Panc1 (cell line): ENCODE results near the gene ANKRD13D.

Experiments used
- SIN3A ChIP-seq: IDR thresholded peaks from 2 replicates; pipeline ENCODE4 v1.6.1; 2012; ENCODE audit warnings: low read depth, mild to moderate bottlenecking, low read length, moderate library complexity, borderline replicate concordance; ENCODE audit not compliant: insufficient read depth
- TF ChIP-seq, protein P1 (sequence below): fragments of 450-650 bp; IDR thresholded peaks from 2 replicates; pipeline ENCODE4 v1.5.1; 2017; ENCODE audit warnings: mild to moderate bottlenecking
- TF ChIP-seq, protein P2 (sequence below), 2 experiments: IDR thresholded peaks; 2 replicates each; pipeline ENCODE4 v1.6.1; 2011 to 2012; ENCODE audit warnings: low read depth in 2 of 2, control low read depth in 1 of 2, low read length in 1 of 2, mild to moderate bottlenecking in 1 of 2, moderate library complexity in 1 of 2; ENCODE audit not compliant: insufficient read depth in 1 of 2

DNA sequence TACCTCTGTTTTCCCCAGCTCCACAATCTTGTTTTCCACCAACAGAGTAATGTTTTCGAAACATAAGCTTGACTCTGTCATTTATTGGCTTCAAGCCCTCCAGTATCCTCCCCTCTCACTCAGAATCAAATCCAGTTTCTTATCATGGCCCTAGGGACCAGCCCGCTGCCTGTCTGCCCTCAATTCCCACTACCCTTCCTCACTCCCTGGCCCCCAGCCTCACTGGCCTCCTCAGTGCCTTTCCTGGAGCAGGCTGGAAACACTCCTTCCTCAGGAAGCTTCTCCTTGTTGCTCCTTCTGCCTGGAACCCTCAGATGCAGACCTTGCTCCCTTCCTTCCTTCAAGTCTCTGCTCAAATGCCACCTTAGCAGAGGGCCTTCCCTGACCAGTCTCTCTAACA is 60.4 kb downstream of the ANKRD13D start:
- TF ChIP-seq, protein P1, sequence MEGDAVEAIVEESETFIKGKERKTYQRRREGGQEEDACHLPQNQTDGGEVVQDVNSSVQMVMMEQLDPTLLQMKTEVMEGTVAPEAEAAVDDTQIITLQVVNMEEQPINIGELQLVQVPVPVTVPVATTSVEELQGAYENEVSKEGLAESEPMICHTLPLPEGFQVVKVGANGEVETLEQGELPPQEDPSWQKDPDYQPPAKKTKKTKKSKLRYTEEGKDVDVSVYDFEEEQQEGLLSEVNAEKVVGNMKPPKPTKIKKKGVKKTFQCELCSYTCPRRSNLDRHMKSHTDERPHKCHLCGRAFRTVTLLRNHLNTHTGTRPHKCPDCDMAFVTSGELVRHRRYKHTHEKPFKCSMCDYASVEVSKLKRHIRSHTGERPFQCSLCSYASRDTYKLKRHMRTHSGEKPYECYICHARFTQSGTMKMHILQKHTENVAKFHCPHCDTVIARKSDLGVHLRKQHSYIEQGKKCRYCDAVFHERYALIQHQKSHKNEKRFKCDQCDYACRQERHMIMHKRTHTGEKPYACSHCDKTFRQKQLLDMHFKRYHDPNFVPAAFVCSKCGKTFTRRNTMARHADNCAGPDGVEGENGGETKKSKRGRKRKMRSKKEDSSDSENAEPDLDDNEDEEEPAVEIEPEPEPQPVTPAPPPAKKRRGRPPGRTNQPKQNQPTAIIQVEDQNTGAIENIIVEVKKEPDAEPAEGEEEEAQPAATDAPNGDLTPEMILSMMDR, result no peak
- TF ChIP-seq SIN3A, result no peak
- TF ChIP-seq, protein P2, sequence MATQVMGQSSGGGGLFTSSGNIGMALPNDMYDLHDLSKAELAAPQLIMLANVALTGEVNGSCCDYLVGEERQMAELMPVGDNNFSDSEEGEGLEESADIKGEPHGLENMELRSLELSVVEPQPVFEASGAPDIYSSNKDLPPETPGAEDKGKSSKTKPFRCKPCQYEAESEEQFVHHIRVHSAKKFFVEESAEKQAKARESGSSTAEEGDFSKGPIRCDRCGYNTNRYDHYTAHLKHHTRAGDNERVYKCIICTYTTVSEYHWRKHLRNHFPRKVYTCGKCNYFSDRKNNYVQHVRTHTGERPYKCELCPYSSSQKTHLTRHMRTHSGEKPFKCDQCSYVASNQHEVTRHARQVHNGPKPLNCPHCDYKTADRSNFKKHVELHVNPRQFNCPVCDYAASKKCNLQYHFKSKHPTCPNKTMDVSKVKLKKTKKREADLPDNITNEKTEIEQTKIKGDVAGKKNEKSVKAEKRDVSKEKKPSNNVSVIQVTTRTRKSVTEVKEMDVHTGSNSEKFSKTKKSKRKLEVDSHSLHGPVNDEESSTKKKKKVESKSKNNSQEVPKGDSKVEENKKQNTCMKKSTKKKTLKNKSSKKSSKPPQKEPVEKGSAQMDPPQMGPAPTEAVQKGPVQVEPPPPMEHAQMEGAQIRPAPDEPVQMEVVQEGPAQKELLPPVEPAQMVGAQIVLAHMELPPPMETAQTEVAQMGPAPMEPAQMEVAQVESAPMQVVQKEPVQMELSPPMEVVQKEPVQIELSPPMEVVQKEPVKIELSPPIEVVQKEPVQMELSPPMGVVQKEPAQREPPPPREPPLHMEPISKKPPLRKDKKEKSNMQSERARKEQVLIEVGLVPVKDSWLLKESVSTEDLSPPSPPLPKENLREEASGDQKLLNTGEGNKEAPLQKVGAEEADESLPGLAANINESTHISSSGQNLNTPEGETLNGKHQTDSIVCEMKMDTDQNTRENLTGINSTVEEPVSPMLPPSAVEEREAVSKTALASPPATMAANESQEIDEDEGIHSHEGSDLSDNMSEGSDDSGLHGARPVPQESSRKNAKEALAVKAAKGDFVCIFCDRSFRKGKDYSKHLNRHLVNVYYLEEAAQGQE (IDR thresholded peaks at IDR 0.05; ENCODE audit: insufficient read depth in 1 of 2, low read depth in 2 of 2, low read length in 1 of 2), result no peak
